Thyroid gland (tissue), 4 donors: ENCODE results near the gene UBR4.

ENCODE experiments used
- POLR2A ChIP-seq, 2 donors: fragments of 450-650 bp; IDR thresholded peaks; one replicate each; pipeline ENCODE4 v1.6.1; 2017; ENCODE audit warnings: antibody characterized with exemption in 2 of 2, mild to moderate bottlenecking in 2 of 2, moderate library complexity in 1 of 2
- TF ChIP-seq, protein P1 (sequence below), 6 experiments: fragments of 200-600 bp in 3 of 6; fragments of 450-650 bp in 3 of 6; sonication (generic) in 3 of 6; IDR thresholded peaks; one replicate each; pipeline ENCODE4 v1.5.1; 2016 to 2019; ENCODE audit warnings: antibody characterized with exemption in 6 of 6, mild to moderate bottlenecking in 2 of 6, inconsistent platforms in 1 of 6, moderate library complexity in 1 of 6

DNA sequence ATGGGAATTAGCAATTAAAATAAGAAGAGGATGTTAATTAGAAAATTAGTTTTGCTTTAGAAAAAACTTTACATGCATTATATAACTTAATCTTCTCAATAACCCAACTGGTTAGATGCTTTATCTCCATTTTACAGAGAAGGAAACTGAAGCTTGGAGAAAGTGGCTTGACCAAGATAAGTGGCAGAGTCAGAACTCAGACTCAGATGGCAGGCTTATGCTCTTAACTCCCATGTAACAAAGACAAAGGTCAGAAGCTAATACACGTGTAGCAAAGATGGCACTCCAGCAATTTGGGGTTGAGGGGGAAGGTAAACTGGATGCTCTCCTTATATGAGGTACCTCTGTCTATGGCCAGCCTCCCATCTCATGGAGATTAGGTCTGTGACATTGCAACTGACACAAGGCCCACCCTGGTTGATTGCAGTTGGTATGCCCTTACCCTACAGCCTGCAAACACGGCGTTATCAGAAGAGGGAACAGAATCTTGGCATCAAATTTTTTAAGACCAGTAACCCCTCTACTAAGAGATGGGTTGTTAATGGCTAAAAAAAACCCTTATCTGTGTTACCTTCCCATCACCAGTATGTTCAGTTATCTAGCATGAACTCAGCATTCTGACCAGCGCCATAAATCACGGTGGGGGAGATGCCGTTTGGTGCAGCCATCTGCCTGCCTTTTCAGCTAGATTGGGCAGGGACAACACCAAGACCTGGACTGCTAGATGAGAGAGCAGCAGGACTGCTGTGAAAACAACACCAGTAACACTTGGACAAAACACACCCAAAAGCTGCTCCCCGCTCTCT lies 97.0 kb downstream of the UBR4 start:
- TF ChIP-seq, protein P1, sequence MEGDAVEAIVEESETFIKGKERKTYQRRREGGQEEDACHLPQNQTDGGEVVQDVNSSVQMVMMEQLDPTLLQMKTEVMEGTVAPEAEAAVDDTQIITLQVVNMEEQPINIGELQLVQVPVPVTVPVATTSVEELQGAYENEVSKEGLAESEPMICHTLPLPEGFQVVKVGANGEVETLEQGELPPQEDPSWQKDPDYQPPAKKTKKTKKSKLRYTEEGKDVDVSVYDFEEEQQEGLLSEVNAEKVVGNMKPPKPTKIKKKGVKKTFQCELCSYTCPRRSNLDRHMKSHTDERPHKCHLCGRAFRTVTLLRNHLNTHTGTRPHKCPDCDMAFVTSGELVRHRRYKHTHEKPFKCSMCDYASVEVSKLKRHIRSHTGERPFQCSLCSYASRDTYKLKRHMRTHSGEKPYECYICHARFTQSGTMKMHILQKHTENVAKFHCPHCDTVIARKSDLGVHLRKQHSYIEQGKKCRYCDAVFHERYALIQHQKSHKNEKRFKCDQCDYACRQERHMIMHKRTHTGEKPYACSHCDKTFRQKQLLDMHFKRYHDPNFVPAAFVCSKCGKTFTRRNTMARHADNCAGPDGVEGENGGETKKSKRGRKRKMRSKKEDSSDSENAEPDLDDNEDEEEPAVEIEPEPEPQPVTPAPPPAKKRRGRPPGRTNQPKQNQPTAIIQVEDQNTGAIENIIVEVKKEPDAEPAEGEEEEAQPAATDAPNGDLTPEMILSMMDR (IDR thresholded peaks at IDR 0.05), result no peak
- no peak for TF ChIP-seq POLR2A (IDR thresholded peaks at IDR 0.05)
